H1 (cell line): Measurements from ENCODE around the gene TIAL1. TPM values are rescaled to one million over a fixed set of nuclear protein-coding genes. Genes with fewer than 3 reads are reported as not detected.

Experiments used
- polyA plus RNA-seq, 7 experiments: library from polyadenylated mRNA; depleted of rRNA in 3 of 7; stranded (reverse) in 5 of 7; unstranded in 2 of 7; fragments of >200 nt in 5 of 7; fragments of 200-250 nt in 2 of 7; gene quantifications; 1 replicate in 5 of 7; 2 replicates in 1 of 7; 4 replicates in 1 of 7; pipeline versions ENCODE4 v1.2.1 to v1.2.3, GENCODE V29; 2011 to 2013; ENCODE audit warnings: missing spikeins in 2 of 7, mixed read lengths in 2 of 7
- total RNA-seq: library from RNA; stranded (reverse); fragmentation: NEBNext Ultra II Directional; extraction: Animal tissue kit (Norgen Biotek cat#: 25700); gene quantifications from 2 replicates; pipeline ENCODE4 v1.2.1, GENCODE V29; 2021

The TIAL1 gene
- total and polyA plus RNA-seq, 2 of the 8 experiments (the other 6 are each of a cell fraction or from before 2014, with no cell fraction given), result 50.4 to 166 TPM

Other genes with a start within 250 kb of the TIAL1 start
- gene RGS10, start 54.2 kb downstream of the TIAL1 start, total RNA-seq, result 12.2 and 13.1 TPM in 2 replicates
- 4.2 and 5.5 TPM in 2 replicates for gene RGS10, start 54.2 kb downstream of the TIAL1 start, polyA plus RNA-seq (2011; rRNA removed)
- gene BAG3, start 54.4 kb upstream of the TIAL1 start, total RNA-seq, result 13.3 and 14.6 TPM in 2 replicates
- gene BAG3, start 54.4 kb upstream of the TIAL1 start, polyA plus RNA-seq (2011; rRNA removed), result 3.5 and 7.5 TPM in 2 replicates
- 97.9 and 101 TPM in 2 replicates for gene INPP5F, start 129.1 kb upstream of the TIAL1 start, total RNA-seq
- 32.1 and 50.1 TPM in 2 replicates for gene INPP5F, start 129.1 kb upstream of the TIAL1 start, polyA plus RNA-seq (2011; rRNA removed)